NB4 (cell line): ENCODE measurements around the gene SNRNP70.

ENCODE experiments used
- DNase-seq: peaks from one replicate; pipeline ENCODE4 v3.0.0; 2010; ENCODE audit warnings: low read depth
- H3K4me3 ChIP-seq: one replicate; pipeline ENCODE4 v1.5.1; 2011; ENCODE audit warnings: mild to moderate bottlenecking, low read depth, low read length, moderate library complexity
- MYC ChIP-seq: IDR thresholded peaks from 2 replicates; pipeline ENCODE4 v1.6.1; 2011; ENCODE audit warnings: low read depth, low read length
- POLR2A ChIP-seq: IDR thresholded peaks from 2 replicates; pipeline ENCODE4 v1.6.1; 2011; ENCODE audit warnings: mild to moderate bottlenecking; ENCODE audit not compliant: insufficient read length; ENCODE audit errors: extremely low read depth
- TF ChIP-seq, protein P1 (sequence below): IDR thresholded peaks from one replicate; pipeline ENCODE4 v1.5.1; 2012; ENCODE audit warnings: low read depth, low read length
- TF ChIP-seq, protein P2 (sequence below): IDR thresholded peaks from 2 replicates; pipeline ENCODE4 v1.6.1; 2011; ENCODE audit warnings: low read depth, low read length

SNRNP70 gene

DNA sequence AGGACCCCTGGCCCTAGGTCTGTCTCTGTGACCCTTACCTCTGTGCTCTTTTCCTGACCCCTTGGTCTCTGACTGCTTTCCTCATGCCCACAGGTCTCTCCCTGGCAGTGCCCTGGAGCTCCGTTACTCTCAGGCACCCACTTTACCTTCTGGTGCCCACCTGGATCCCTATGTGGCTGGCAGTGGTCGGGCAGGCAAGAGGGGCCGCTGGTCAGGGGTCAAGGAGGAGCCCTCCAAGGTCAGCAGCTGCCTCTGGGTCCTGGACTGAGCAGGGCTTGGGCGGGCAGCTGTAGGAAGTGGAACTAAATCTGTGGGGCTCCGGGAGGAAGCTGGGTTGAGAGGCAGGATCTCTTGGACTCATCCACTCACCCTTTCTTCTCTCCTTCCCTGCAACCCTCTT is 50.4 kb downstream of the SNRNP70 start:
- TF ChIP-seq POLR2A (no peak), MYC (no peak)
- TF ChIP-seq, protein P1, sequence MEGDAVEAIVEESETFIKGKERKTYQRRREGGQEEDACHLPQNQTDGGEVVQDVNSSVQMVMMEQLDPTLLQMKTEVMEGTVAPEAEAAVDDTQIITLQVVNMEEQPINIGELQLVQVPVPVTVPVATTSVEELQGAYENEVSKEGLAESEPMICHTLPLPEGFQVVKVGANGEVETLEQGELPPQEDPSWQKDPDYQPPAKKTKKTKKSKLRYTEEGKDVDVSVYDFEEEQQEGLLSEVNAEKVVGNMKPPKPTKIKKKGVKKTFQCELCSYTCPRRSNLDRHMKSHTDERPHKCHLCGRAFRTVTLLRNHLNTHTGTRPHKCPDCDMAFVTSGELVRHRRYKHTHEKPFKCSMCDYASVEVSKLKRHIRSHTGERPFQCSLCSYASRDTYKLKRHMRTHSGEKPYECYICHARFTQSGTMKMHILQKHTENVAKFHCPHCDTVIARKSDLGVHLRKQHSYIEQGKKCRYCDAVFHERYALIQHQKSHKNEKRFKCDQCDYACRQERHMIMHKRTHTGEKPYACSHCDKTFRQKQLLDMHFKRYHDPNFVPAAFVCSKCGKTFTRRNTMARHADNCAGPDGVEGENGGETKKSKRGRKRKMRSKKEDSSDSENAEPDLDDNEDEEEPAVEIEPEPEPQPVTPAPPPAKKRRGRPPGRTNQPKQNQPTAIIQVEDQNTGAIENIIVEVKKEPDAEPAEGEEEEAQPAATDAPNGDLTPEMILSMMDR, result no peak
- TF ChIP-seq, protein P2, sequence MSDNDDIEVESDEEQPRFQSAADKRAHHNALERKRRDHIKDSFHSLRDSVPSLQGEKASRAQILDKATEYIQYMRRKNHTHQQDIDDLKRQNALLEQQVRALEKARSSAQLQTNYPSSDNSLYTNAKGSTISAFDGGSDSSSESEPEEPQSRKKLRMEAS, result no peak
- DNase-seq, result no peak
- H3K4me3 ChIP-seq, result no peak overlapping the region

GRCh38 chr19:49136771-49137171 is 51.5 kb downstream of the SNRNP70 start:
- DNase-seq, result no peak
- no peak overlapping the region for H3K4me3 ChIP-seq

GRCh38 chr19:49140951-49141350 is 55.7 kb downstream of the SNRNP70 start:
- H3K4me3 ChIP-seq, result no peak overlapping the region
- DNase-seq, result no peak
- no peak for TF ChIP-seq MYC
- TF ChIP-seq, protein P1, result no peak
- TF ChIP-seq POLR2A, result no peak
- TF ChIP-seq, protein P2, result no peak

More at GRCh38 chr19:49136771-49137171, 51.5 kb downstream of the SNRNP70 start:
- no peak for TF ChIP-seq POLR2A
- TF ChIP-seq, protein P1, result no peak
- TF ChIP-seq, protein P2, result no peak
- TF ChIP-seq MYC, result no peak

GRCh38 chr19:49141352-49141751 is 56.1 kb downstream of the SNRNP70 start:
- no peak for DNase-seq
- TF ChIP-seq, protein P1, result no peak
- TF ChIP-seq POLR2A, result no peak
- no peak for TF ChIP-seq MYC
- TF ChIP-seq, protein P2, result no peak
- H3K4me3 ChIP-seq, result no peak overlapping the region

DNA sequence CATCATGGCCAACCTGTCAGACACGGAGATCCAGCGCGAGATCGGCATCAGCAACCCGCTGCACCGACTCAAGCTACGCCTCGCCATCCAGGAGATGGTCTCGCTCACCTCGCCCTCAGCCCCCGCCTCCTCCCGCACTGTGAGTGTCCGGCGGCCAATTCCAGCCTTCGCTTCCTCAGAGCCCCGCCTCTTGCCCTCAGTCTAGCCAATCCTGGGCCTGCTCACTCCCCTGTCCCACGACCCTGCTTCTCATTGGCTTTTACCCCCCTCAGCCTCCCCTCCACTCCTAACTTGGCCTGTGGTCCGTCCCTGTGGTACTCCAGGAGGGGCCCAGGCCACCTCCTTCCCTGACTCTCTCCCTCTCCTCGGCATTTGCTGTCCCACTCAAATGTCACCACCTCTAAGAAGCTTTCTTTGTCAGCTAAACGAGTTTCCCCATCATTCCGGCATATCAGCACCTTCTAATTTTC is 57.6 kb downstream of the SNRNP70 start:
- no peak for DNase-seq
- H3K4me3 ChIP-seq, result no peak overlapping the region
- TF ChIP-seq POLR2A (no peak), MYC (no peak)
- TF ChIP-seq, protein P2, result no peak
- TF ChIP-seq, protein P1, result no peak
